T-helper 9 cell (primary cell): Measurements from ENCODE around the gene SEC61A2.
A peak's percentile ranks its signal among the peaks of the same experiment; 100 is the strongest.

Experiments used
- DNase-seq: peaks from one replicate; pipeline ENCODE4 v3.0.0-alpha.2; 2020

The SEC61A2 gene

GRCh38 chr10:12200850-12201249 lies 71.4 kb downstream of the SEC61A2 start:
- no peak for DNase-seq

DNA sequence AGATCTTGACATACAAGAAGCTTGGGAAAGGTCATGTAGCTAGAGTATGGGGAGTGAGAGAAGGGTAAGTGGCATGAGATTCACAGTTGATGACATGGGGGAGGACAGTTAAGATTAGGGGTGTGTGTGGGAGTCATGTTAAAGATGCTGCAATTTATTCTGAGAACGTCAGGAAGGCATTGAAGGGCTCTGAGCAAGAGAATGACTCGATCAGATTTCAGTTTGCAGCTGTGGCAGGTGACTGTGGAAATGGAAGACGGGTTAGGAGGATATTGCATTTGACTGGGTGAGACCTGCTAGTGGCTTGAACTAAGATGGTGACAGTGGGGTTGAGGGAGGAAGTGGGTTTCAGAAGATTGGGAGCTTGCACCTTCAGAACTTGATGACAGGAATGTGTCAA lies 72.1 kb downstream of the SEC61A2 start:
- no peak for DNase-seq

DNA sequence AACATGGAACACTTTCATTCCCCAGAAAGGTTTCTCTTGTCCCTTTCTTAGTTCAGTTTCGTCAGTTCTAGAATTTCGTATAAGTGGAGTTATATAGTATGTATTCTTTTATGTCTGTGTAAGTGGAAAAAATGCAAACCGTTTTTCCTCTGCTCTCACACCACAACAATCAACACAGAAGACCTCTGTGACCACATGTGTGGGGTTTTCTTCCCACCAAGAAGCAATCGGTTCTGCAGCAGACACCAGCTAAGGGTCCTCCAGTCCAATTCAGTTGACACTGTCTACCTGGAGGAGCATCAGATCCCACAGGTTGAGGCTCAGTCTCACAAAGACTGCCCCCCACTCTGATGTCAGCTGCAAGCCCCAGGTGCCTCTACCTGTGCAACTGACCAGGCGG lies 72.7 kb downstream of the SEC61A2 start:
- DNase-seq, result no peak

DNA sequence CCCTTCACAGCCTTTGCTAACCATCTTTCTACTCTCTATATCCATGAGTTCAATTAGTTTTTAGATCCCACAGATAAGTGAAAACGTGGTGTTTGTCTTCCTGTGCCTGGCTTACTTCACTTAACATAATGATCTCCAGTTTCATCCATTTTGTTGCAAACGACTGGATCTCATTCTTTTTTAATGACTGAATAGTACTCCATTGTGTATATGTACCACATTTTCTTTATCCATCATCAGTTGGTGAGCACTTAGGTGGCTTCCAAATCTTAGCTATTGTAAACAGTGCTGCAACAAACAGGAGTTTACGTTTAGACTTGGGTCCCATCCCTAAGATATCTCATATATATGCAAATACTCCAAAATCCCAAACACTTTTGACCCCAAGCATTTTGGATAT lies 75.6 kb downstream of the SEC61A2 start:
- no peak for DNase-seq

DNA sequence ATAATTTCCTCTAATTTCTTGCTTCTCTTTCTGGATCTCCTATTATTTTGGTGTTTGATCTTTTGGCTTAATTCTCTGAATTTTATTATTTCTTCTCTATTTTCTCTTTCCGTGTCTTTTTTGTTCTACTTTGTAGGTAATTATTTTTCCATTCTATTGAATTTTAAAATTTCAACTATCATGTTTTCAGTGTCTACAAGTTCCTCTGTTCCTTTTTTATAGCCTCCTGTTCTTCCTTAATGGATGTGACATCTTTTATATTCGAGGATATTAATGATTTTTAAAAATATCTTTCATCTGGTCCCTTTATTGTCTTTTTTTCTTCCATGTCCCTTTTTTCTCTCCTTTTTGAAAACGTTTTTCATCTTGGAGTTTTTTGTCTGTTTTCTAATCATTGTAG lies 77.6 kb downstream of the SEC61A2 start:
- no peak for DNase-seq

DNA sequence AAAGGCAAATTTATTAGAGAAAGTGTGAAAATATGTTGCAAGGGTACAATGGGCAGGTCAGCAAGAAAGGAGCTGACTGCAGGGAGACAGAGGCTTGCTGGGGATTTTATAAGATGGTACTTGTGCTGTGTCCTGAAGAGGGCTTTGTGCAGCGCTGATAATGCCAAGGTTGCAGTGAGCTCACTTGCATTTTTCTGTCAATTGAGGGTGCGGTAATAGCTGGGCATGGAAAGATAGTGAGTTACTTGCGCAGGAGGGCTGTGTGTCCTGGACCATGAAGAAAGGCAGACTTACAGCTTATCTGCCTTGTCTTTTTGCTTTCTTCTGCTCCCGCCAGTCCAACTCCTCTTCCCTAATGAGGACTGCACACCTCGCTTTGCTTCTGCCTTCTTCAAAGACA lies 79.0 kb downstream of the SEC61A2 start:
- DNase-seq, result no peak

DNA sequence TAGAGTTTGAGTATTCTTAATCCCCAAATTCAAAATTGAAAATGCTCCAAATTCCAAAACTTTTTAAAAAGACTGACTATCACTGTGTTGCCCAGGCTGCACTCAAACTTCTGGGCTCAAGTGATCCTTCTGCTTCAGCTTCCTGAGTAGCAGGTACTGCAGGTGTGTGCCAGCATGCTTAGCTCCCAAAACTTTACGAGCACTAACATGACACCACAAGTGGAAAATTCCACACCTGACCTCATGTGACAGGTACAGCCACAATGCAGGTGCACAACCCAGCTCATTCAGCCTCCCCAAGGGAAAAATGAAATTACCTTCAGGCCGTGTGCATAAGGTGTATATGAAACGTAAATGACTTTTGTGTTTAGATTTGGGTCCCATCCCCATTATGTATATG lies 83.0 kb downstream of the SEC61A2 start:
- no peak for DNase-seq

DNA sequence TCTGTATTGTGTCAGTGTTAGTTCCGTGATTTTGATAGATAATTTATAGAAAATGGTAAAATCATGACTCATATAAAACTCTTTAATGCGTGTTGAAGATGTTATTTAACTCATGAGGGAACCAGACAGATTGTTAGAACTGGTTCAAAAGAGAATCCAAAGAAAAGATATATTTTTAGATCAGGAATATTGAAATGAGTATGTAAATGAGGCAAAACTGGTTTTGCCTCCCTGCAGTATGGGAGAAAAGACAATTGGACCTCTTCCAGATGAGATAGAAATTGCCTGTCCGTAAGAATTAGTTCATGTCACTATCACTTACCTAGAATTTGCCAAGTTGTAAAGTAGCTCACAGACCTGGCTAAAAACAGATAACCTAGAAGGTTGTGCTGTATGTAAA lies 84.1 kb downstream of the SEC61A2 start:
- no peak for DNase-seq

GRCh38 chr10:12214093-12214492 lies 84.6 kb downstream of the SEC61A2 start:
- no peak for DNase-seq

GRCh38 chr10:12214763-12215218 lies 85.3 kb downstream of the SEC61A2 start:
- peak; percentile 37 for DNase-seq
